Astrocyte of the spinal cord (primary cell): Measurements from ENCODE around the gene RINT1.
A peak's percentile ranks its signal among the peaks of the same experiment; 100 is the strongest.

Experiments
- DNase-seq: peaks from one replicate; pipeline ENCODE4 v3.0.0; 2011; ENCODE audit warnings: low read depth, low spot score
- H3K4me3 ChIP-seq: 2 replicates; pipeline ENCODE4 v1.5.1; 2011; ENCODE audit warnings: low read depth, mild to moderate bottlenecking, low read length, moderate library complexity
- in situ Hi-C: cut with HindIII; loops from 2 replicates; pipeline ENCODE4 v1.10.0; 2017; ENCODE audit warnings: low sequenced_read_pairs
- TF ChIP-seq, protein P1 (sequence below): IDR thresholded peaks from 2 replicates; pipeline ENCODE4 v1.5.1; 2012; ENCODE audit warnings: low read depth, mild to moderate bottlenecking, low read length, inconsistent platforms

RINT1 gene

DNA sequence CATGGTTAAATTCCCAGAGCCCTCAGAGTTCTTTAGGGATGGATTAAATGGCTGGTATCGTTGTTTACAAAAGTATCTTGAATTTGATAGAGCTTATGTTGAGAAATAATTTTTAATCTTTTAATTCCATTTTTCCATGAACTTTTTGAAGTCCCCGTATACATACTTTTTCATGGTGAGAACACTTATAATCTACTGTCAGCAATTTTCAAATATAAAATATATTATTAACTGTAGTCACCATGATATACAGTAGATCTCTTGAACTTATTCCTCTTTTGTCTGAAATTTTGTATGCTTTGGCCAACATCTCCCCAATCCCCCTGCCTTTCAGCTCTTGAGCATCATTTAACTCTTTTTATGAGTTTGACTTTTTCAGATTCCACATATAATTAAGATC, 39.9 kb downstream of the RINT1 start:
- H3K4me3 ChIP-seq = no peak overlapping the region
- in situ Hi-C loops = no loop called here
- no peak for DNase-seq
- TF ChIP-seq, protein P1, sequence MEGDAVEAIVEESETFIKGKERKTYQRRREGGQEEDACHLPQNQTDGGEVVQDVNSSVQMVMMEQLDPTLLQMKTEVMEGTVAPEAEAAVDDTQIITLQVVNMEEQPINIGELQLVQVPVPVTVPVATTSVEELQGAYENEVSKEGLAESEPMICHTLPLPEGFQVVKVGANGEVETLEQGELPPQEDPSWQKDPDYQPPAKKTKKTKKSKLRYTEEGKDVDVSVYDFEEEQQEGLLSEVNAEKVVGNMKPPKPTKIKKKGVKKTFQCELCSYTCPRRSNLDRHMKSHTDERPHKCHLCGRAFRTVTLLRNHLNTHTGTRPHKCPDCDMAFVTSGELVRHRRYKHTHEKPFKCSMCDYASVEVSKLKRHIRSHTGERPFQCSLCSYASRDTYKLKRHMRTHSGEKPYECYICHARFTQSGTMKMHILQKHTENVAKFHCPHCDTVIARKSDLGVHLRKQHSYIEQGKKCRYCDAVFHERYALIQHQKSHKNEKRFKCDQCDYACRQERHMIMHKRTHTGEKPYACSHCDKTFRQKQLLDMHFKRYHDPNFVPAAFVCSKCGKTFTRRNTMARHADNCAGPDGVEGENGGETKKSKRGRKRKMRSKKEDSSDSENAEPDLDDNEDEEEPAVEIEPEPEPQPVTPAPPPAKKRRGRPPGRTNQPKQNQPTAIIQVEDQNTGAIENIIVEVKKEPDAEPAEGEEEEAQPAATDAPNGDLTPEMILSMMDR = no peak

DNA sequence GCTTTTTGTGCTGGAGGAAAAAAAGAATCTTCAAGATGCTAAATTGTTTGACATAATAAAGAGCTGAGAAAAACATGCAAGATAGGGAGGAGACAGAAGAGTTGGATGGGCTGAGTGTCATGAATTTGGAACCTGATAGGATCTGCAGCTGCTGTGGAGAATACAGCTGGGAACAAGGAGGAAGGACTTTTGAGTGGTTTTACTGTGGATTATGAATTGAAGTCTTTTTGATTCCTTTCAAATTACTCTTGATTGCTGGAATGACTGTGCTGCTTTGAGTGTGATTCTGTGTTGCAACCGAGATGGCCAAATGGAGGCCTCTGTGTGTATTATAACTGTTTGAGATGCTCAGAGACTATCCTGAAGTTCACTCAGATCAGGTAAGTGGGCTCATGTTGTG, 45.2 kb downstream of the RINT1 start:
- TF ChIP-seq, protein P1 = no peak
- in situ Hi-C loops = no loop called here
- no peak for DNase-seq
- no peak overlapping the region for H3K4me3 ChIP-seq

DNA sequence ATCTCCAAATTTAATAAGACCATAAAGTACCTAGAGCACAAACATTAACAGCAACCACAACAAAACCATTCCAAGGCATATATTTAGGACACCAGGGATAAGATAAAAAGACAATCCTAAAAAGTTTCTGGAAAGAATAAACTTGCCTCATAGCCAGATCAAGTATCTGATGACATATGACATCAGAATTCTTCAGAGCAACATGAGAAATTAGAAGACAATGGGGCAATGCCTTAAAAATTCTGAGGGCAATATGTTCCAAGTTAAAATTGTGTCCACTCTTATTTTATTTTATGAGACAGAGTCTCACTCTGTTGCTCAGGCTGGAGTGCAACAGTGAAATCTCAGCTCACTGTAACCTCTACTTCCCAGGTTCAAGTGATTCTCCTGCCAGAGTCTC, 46.5 kb downstream of the RINT1 start:
- DNase-seq = no peak
- in situ Hi-C loops = no loop called here
- TF ChIP-seq, protein P1 = no peak
- H3K4me3 ChIP-seq = no peak overlapping the region

DNA sequence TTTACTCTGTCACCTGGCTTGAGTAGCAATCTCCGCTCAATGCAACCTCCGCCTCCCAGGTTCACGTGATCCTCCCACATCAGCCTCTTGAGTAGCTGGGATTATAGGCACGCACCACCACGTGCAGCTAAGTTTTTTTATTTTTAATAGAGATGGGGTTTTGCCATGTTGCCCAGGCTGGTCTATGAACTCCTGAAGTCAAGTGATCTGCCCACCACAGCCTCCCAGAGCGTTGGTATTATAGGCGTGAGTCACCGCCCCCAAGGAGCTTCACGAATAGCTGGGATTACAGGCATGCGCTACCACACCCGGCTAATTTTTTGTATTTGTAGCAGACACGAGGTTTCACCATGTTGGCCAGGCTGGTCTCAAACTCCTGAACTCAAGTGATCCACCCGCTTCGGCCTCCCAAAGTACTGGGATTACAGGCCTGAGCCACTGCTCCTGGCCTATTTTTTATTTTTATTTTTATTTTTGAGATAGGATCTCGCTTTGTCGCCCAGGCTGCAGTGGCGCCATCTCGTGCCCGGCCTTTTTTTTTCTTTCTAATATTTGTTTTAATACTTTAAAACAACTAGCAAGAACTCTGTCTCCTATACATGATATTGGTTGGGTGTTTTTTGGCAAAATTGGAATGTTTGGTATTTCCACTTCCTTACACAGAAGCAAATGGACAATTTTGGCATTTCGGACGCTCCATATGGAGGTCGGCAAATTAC, 48.2 kb downstream of the RINT1 start:
- no peak for DNase-seq
- TF ChIP-seq, protein P1 = peak; percentile 30
- in situ Hi-C loops = no loop called here
- no peak overlapping the region for H3K4me3 ChIP-seq

DNA sequence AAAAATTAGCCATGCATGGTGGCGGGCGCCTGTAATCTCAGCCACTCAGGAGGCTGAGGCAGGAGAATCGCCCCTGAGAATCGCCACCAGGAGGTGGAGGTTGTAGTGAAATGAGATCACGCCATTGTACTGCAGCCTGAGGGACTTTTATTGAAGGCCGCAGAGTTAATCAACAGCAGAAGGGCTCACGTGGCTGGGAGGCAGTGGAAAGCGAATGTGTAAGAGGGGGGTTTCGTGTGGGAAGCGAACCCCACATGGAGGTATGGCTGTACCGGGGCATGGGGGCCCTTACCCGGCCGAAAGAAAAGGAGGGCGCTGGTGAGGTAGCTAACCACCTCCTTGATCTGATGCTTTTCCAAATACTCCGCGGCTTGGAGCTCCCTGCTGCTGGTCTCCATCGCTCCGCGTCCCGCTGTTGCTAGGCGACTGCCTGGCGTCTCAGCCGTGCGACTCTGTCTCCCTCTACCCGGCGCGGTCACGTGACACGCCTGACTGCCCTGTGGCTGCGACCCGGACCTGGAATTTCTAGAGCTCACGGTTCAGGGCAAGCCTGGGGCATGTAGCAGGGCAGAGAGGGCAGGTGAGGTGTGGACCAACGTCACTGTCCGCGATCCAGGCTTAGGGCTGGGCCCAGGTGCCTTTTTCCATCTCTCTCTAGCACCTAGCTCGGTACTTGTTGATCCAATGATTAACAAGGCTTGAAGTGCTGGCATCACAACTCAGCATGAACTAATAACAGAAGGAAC, 49.2 kb downstream of the RINT1 start, which contains the start of gene EFCAB10:
EFCAB10 (minus strand) TSS at position 428 of the 746 bp plus-strand sequence; CDS start at position 398, 30 bp downstream.
- H3K4me3 ChIP-seq = peak within 1 kb of the TSS; percentile 47
- DNase-seq = peak; percentile 60
- in situ Hi-C loops = no loop called here
- TF ChIP-seq, protein P1 = peak; percentile 6

DNA sequence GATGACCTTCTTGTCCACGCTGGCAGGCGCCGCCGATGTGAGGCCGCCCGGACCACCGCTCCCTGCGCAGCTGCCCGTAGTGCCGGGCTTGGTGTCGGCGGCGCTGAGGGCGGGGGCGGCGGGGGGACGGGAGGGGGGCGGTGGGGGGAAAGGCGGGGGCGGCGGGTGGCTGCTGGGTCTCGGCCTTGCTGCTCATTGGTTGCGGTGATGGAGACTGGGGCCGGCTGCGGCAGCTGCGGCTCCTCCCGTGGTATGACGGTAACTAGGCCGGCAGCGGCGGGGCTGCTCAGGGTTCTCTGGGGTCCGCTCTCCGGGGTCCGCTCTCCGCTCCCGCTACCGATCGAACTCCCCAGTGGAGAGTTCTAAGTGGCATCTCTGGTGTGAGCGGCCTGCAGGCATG, 51.1 kb downstream of the RINT1 start:
- TF ChIP-seq, protein P1 = no peak
- in situ Hi-C loops = no loop called here
- H3K4me3 ChIP-seq = no peak overlapping the region
- DNase-seq = no peak
